Vagina (tissue), 2 donors: ENCODE measurements around the gene TNNT1. TPM values are rescaled to one million over a fixed set of nuclear protein-coding genes. Genes with fewer than 3 reads are reported as not detected.
A peak's percentile ranks its signal among the peaks of the same experiment; 100 is the strongest.
"Not testable (repeated sequence)": the region's sequence is repeated elsewhere in the genome, so short reads cannot be mapped to it uniquely, and the experiment has no call there.

Source experiments
- DNase-seq, 2 donors: peaks; one replicate each; pipeline ENCODE4 v3.0.0-alpha.2; 2017; ENCODE audit errors: extremely low spot score in 2 of 2
- H3K27ac ChIP-seq: fragments of 200-600 bp; sonication (generic); one replicate; pipeline ENCODE4 v1.5.1; 2019
- H3K27me3 ChIP-seq: fragments of 200-600 bp; sonication (generic); one replicate; pipeline ENCODE4 v1.5.1; 2019
- H3K36me3 ChIP-seq, 2 donors: fragments of 200-600 bp; sonication (generic); one replicate each; pipeline ENCODE4 v1.5.1; 2017 to 2019
- H3K4me1 ChIP-seq: fragments of 200-600 bp; sonication (generic); one replicate; pipeline ENCODE4 v1.5.1; 2019
- H3K4me3 ChIP-seq, 2 donors: fragments of 200-600 bp; sonication (generic); 1 replicate in 1 of 2; 2 replicates in 1 of 2; pipeline ENCODE4 v1.5.1; 2016 to 2019
- H3K9me3 ChIP-seq: fragments of 200-600 bp; sonication (generic); one replicate; pipeline ENCODE4 v1.5.1; 2019
- POLR2A ChIP-seq, 2 donors: fragments of 450-650 bp; IDR thresholded peaks; one replicate each; pipeline ENCODE4 v1.6.1; 2017; ENCODE audit warnings: antibody characterized with exemption in 2 of 2, mild to moderate bottlenecking in 2 of 2, moderate library complexity in 2 of 2
- POLR2AphosphoS5 ChIP-seq, 2 donors: sonication (generic); formaldehyde crosslinking; IDR thresholded peaks; one replicate each; pipeline ENCODE4 v1.9.0; 2017; ENCODE audit warnings: antibody characterized with exemption in 2 of 2, mild to moderate bottlenecking in 2 of 2, low read depth in 1 of 2; ENCODE audit not compliant: insufficient read depth in 1 of 2
- intact Hi-C: fragments of 100-400 bp; cut with DNase I; formaldehyde crosslinking; loops from one replicate; pipeline ENCODE4 v1.15.1; 2023
- total RNA-seq: library from RNA; depleted of rRNA; stranded (reverse); fragments of >200 nt; gene quantifications from one replicate; pipeline ENCODE4 v1.2.3, GENCODE V29; 2016
- TF ChIP-seq, protein P1 (sequence below), 3 experiments: fragments of 450-650 bp in 2 of 3; fragments of 200-600 bp in 1 of 3; sonication (generic) in 1 of 3; IDR thresholded peaks; one replicate each; pipeline ENCODE4 v1.5.1; 2017 to 2019; ENCODE audit warnings: antibody characterized with exemption in 3 of 3, mild to moderate bottlenecking in 2 of 3, moderate library complexity in 2 of 3

TNNT1 gene
- total RNA-seq, 1 donor from 2014 or later, result 9.1 TPM

DNA sequence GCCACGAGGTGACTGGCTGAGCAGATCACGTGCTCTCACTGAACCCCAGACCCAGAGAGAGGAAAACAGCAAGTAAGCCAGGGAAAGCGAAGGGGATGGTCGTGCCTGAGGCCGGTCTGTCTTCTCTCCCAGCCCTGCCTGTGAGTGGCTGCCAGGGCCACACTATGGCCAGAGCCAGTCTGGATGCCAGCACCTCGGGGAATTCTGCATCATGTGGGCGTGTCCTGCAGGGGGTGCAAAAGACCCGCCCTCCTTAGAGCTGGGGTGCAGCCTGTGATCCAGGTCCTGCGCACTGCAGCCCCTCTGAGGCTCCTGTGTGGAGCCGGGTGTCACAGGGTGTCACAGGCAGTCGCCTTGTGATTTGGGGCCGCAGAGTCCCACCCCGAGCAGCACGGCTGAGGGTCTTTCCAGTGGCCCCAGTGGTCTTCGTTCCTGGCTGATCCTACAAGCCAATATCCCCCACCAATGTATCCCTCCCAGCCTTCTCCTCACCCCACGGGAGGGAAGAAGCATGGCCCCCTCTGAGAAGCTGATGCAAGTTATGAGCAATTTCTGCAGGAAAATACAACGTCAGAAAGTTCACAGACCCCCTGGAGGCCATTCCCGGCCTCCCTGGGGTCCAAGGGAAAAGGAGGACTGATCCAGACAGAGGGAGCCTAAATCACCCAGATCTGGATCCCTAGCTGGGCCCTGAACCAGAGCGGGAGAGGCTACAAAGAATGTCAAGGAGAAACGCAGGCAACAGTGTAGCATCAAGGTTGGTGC is 39.3 kb downstream of the TNNT1 start:
- no peak overlapping the region for H3K4me3 ChIP-seq
- peak overlapping the region; percentile 96 for H3K27ac ChIP-seq
- intact Hi-C loops, result loop anchor here (10.0 kb wide), 1 partner anchor 555 kb away; no protein-coding TSS in a partner anchor
- no peaks in the 10 kb centered on the region for H3K9me3 ChIP-seq
- no peak for DNase-seq
- no peak for TF ChIP-seq POLR2AphosphoS5 (IDR thresholded peaks at IDR 0.05; ENCODE audit: insufficient read depth in 1 of 2, low read depth in 1 of 2)
- TF ChIP-seq, protein P1, sequence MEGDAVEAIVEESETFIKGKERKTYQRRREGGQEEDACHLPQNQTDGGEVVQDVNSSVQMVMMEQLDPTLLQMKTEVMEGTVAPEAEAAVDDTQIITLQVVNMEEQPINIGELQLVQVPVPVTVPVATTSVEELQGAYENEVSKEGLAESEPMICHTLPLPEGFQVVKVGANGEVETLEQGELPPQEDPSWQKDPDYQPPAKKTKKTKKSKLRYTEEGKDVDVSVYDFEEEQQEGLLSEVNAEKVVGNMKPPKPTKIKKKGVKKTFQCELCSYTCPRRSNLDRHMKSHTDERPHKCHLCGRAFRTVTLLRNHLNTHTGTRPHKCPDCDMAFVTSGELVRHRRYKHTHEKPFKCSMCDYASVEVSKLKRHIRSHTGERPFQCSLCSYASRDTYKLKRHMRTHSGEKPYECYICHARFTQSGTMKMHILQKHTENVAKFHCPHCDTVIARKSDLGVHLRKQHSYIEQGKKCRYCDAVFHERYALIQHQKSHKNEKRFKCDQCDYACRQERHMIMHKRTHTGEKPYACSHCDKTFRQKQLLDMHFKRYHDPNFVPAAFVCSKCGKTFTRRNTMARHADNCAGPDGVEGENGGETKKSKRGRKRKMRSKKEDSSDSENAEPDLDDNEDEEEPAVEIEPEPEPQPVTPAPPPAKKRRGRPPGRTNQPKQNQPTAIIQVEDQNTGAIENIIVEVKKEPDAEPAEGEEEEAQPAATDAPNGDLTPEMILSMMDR (IDR thresholded peaks at IDR 0.05), result no peak
- TF ChIP-seq POLR2A (IDR thresholded peaks at IDR 0.05), result no peak
- H3K36me3 ChIP-seq, result no peaks in the 10 kb centered on the region
- H3K4me1 ChIP-seq, result peaks cover 38% of the 10 kb centered on the region
- no peaks in the 10 kb centered on the region for H3K27me3 ChIP-seq

DNA sequence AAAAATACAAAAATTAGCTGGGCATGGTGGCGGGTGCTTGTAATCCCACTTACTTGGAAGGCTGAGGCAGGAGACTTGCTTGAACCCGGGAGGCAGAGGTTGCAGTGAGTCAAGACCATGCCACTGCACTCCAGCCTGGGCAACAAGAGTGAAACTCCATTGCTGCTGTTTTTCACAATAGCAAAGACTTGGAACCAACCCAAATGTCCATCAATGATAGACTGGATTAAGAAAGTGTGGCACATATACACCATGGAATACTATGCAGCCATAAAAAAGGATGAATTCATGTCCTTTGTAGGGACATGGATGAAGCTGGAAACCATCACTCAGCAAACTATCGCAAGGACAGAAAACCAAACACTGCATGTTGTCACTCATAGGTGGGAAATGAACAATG is 41.8 kb downstream of the TNNT1 start:
- intact Hi-C loops, H3K4me3 ChIP-seq: not testable (repeated sequence)
- H3K36me3 ChIP-seq, result peaks cover 0 to 15% of the 10 kb centered on the region in 2 donors

DNA sequence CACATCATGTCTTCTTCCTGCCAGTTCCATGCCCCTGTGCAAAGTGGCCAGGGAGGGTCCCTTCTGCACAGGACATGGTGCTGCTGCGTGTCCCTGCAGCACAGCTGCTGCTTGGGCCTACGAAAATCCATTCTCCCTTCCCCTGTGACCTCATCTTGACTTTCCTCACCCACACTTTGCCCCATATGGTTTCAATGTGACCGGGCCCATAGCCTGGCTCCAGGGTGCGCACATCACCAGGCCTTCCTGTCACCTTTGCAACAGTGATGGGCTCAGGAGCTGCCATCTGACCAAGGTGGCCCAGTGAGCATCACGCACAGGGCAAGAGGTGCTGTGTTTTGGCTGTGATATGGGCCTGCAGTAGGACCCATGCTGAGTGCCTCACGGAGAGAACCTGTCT is 42.4 kb downstream of the TNNT1 start:
- H3K4me1 ChIP-seq, result peaks cover 7% of the 10 kb centered on the region
- H3K27me3 ChIP-seq, result no peaks in the 10 kb centered on the region
- H3K9me3 ChIP-seq, result no peaks in the 10 kb centered on the region
- H3K27ac ChIP-seq, result no peak overlapping the region
- H3K4me3 ChIP-seq, result no peak overlapping the region
- intact Hi-C loops, result no loop called here
- no peak for DNase-seq
- TF ChIP-seq POLR2A (IDR thresholded peaks at IDR 0.05) (no peak), POLR2AphosphoS5 (IDR thresholded peaks at IDR 0.05; ENCODE audit: insufficient read depth in 1 of 2, low read depth in 1 of 2) (no peak)
- TF ChIP-seq, protein P1 (IDR thresholded peaks at IDR 0.05), result no peak
- H3K36me3 ChIP-seq, result peaks cover 0 to 21% of the 10 kb centered on the region in 2 donors

More for the DNA sequence above, 41.8 kb downstream of the TNNT1 start:
- DNase-seq, H3K9me3 ChIP-seq, H3K27ac ChIP-seq, H3K27me3 ChIP-seq: not testable (repeated sequence)
- peaks cover 14% of the 10 kb centered on the region for H3K4me1 ChIP-seq

DNA sequence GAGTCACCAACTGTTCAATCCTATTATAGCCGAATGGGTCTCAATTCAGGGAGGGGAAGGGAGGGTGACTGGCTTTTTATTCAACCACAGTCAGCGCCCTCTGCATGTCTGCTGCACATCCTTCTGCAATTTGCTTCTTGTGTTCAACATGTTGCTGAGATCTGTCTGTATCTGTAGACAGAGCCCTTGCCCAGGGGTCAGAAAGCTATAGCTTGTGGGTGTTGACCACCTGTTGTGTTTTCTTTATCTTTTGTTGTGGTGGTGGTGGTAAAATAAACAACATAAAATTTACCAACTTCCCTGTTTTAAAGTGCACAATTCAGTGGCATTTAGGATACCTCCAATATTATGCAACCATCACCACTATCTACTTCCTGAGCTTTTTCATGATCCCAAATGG is 43.8 kb downstream of the TNNT1 start:
- Histone ChIP-seq H3K27me3 (no peaks in the 10 kb centered on the region), H3K4me1 (peaks cover 5% of the 10 kb centered on the region), H3K27ac (no peak overlapping the region), H3K4me3 (no peak overlapping the region), H3K9me3 (no peaks in the 10 kb centered on the region), H3K36me3 (peaks cover 0 to 25% of the 10 kb centered on the region in 2 donors)
- intact Hi-C loops, result no loop called here
- TF ChIP-seq POLR2A (IDR thresholded peaks at IDR 0.05), result no peak
- no peak for DNase-seq

GRCh38 chr19:55103190-55103589 is 45.8 kb downstream of the TNNT1 start:
- intact Hi-C loops, result no loop called here
- Histone ChIP-seq H3K27me3 (no peaks in the 10 kb centered on the region), H3K4me3 (no peak overlapping the region), H3K36me3 (peaks cover 0 to 39% of the 10 kb centered on the region in 2 donors), H3K4me1 (no peaks in the 10 kb centered on the region), H3K9me3 (no peaks in the 10 kb centered on the region), H3K27ac (no peak overlapping the region)
- no peak for TF ChIP-seq POLR2A (IDR thresholded peaks at IDR 0.05)
- TF ChIP-seq, protein P1 (IDR thresholded peaks at IDR 0.05), result no peak
- TF ChIP-seq POLR2AphosphoS5 (IDR thresholded peaks at IDR 0.05; ENCODE audit: insufficient read depth in 1 of 2, low read depth in 1 of 2), result no peak
- DNase-seq, result no peak

DNA sequence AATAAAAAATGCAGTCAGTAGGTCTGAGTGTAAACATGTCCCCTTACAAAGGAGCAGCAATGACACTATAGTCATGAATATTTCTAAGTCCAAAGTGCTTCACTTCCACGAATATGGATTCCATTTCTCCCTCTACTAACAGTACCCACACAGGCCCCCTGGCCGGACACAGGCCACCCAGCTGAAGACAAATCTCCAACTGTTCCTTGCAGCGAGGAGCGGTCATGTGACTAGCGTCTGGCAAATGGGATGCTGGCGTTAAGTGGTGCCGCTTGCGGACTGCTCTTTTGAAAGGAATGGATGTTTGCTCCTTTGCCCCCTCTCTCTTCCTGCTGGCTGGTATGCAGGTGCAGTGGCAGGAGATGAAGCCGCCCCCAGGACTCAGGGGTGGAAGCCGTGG is 47.7 kb downstream of the TNNT1 start:
- intact Hi-C loops, result no loop called here
- no peak for DNase-seq
- peaks cover 0 to 40% of the 10 kb centered on the region in 2 donors for H3K36me3 ChIP-seq

More for the DNA sequence above, 47.7 kb downstream of the TNNT1 start:
- no peak overlapping the region for H3K27ac ChIP-seq
- H3K9me3 ChIP-seq, result no peaks in the 10 kb centered on the region
- no peaks in the 10 kb centered on the region for H3K4me1 ChIP-seq
- no peaks in the 10 kb centered on the region for H3K27me3 ChIP-seq
- H3K4me3 ChIP-seq, result no peak overlapping the region
- TF ChIP-seq, protein P1 (IDR thresholded peaks at IDR 0.05), result no peak
- TF ChIP-seq POLR2AphosphoS5 (IDR thresholded peaks at IDR 0.05; ENCODE audit: insufficient read depth in 1 of 2, low read depth in 1 of 2) (no peak), POLR2A (IDR thresholded peaks at IDR 0.05) (no peak)
